Mesenteric fat pad (tissue), 1 donor: Measurements from ENCODE around the gene LGALS3BP. TPM values are rescaled to one million over a fixed set of nuclear protein-coding genes. Genes with fewer than 3 reads are reported as not detected.

Experiments
- DNase-seq: peaks from one replicate; pipeline ENCODE4 v3.0.0-alpha.2; 2020; ENCODE audit warnings: low spot score
- total RNA-seq: library from RNA; stranded (reverse); fragmentation: NEBNext Ultra II Directional; extraction: Animal tissue kit (Norgen Biotek cat#: 25700); gene quantifications from one replicate; pipeline ENCODE4 v1.2.1, GENCODE V29; 2021
- donor health status: DM: yes; HTN: yes; CAD: no.

The LGALS3BP gene
- total RNA-seq, 1 donor from 2014 or later, result 417 TPM

GRCh38 chr17:78986649-78987328 is 7.1 kb upstream of the LGALS3BP start:
- DNase-seq, result no peak

DNA sequence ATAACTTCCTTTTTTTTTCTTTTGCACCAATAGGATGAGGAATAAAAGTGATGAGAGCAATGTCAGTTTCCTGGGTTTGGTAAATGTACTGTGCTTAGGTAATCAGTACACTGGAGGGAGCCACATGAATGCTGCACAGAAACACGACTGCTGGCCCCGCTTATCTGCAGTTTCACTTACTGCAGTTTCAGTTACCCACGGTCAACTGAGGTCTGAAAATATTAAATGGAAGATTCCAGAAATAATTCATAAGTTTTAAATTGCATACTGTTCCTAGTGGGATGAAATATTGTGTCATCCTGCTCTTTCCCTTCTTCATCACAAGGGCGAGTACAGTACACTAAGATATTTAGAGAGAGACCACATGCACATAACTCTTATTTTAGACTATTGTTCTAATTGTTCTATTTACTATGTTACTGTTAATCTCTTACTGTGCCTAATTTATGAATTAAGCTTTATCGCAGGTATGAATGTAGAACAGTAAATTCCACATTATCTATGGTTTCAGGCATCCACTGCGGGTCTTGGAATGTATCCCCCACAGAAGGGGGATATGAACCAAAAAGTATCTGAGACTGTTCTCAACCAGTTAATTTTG is 6.4 kb upstream of the LGALS3BP start:
- no peak for DNase-seq

DNA sequence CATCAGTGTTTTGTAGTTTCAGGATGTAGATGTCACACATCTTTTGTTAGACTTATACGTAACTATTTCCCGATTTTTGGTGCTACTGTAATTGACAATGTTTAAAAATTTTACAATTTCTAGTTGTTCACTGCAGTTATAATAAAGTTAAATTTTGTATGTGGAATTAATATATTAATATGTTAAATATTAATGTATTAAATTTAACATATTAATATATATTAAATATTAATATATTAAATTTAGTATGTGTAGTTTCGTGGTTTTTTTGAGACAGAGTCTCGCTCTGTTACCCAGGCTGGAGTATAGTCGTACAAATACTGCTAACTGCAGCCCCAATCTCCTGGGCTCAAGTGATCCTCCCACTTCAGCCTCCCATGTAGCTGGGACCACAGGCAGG is 5.7 kb upstream of the LGALS3BP start:
- no peak for DNase-seq

DNA sequence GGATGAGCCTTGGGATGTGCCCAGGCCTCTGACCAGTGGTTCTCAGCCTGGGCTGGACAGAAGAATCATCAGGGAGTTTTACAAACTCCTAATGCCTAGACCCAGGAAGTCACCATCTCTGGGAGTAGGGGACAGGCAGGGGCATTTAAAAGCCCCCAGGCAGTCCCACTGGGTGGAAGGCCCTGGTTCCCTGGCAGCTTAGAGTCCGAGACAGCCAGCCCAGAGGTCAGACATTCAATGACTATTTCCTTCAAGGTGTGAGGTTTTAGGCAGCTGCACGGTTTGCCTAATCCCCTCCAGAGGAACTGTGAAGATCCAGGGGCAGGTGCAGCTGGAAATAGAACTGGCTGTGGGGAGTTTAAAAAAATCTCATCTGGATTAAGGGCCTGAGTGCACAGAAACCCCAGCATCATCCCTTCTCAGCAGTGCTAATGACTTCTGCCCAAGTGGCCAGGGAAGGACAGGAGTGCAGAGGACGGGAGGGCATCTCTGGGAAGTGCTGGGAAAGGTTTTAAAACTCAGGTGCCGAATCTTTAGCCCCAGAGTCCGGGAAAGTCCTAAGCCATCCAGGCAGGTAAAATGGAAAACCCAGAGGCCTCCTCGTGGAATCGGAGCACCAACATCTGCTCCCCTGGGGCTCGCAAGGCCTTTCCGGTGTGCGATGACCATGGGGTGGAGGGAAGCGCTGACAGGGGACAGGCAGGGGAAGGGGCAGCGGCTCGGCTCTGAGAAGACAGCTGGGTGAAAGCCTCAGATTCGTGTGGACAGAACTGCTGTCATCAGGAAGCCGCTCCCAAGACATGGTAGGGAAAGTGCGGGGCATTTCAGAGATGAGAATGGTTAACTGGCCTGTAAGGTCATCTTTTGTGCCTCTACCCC is 1.5 kb upstream of the LGALS3BP start:
- no peak for DNase-seq

GRCh38 chr17:78980624-78980972 is 875 bp upstream of the LGALS3BP start:
- DNase-seq, result no peak

DNA sequence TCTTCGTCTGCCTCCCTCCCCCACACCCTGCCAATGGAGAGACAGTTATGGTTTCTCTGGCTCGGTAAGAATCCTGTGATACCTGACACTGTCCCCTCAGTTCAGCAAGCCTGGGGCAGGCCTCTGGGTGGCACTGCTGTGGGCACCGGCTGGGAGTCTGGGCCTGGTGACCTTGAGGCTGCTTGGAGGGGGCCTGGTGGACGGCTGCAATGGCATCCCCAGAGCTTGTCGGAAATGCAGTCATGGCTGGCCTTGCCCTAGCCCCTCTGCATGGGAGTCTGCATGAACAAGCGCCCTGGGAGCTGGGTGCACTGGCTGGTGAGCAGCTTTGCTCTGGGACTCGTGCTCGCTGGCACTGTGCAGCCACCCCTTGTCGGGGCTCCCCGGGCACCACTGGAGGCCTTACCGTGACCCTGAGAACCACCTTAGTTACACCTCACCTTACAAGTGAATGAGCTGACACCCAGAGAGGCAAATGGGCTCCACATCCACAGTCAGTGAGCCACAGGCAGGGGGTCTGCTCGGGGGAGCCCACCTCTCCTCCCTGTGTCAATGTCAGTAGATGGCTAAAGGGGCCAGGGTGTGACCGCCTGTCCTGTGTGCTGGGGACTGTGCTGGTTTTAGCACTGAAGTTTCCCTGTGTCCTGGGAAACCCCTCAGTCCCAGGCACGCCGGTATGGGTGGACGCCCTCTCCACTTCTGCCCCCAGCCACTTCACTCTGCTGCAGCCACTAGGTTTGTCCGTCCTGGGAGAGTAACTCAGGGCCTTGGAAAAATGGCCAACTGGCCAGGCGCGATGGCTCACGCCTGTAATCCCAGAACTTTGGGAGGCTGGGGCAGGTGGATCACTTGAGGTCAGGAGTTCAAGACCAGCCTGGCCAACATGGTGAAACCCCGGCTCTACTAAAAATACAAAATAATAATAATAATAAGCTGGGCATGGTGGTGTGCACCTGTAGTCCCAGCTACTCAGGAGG is 1.4 kb downstream of the LGALS3BP start:
- DNase-seq, result no peak

GRCh38 chr17:78977681-78977943 is 2.1 kb downstream of the LGALS3BP start:
- DNase-seq, result no peak

DNA sequence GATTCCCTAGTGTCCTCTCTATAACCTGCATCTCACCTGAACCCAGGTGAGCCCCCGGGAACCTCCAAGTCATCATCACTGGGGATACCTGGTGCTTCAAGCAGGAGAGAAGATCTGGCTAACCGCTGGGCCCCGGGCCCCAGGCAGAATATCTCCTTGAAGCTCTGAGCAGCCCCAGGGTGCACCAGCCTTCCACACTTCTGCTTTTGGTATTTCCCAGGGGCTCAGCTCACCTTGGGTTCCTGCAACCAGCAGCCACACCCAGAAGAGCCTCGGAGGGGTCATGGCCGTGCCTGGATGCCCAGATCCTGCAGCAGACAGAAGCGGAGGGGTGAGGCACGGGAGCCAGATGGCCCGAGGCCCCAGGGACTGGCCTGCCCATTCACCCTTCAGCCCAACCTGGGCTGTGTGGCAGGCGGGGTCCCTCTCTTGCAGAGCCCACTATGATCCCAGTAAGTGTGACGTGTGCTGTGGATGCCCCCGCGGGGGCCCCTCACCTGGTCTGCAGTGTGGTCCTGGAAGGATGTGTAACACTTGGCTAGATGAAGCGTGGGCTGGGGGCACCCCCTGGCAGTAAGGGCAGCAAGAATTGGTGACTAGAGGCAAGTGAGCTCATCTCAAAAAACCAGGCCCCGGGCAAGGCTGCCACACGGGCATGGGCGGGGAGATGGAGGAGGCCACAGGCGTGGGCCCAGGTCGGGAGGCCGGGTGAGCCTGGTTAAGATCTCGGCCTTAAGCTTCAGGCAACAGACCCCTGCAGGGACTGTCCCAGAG is 2.6 kb downstream of the LGALS3BP start:
- DNase-seq, result no peak

- no peak for DNase-seq
These were observed 4.8 kb downstream of the LGALS3BP start for GRCh38 chr17:78974635-78975591.

DNA sequence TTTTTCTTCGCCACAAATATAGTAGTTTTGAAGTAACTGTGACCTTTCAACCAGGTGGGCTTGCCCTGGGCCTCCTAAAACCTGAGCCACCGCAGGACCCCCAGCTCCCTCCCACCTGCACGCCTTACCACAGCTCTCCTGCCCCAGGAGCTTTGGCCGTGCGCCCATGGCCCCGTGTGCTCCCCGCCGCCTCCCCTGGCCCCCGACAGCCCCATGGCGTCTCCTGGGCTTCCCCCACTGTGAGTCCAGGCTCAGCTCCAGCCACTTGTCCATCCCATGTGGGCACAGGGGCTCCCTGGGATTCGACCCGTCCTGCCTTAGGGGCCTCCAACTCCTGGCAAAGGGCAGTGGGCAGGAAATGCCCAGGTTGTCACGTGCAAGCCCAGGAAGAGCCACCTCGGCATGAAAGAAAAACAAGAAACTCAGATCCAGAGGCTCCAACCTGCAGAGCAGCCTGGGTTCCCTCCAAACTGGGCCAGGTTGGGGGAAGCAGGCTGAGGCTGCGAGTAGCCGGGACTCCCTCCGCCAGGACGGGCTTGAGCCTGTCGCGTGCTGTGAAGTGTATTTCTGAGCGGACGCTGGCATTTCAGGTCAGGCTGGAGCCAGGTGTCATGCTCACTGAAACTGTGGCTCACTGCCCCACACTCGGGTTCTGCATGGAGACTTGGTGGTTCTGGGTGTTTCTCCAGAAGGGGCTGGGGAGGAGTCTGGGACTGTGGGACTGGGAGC is 5.8 kb downstream of the LGALS3BP start:
- no peak for DNase-seq

- no peak for DNase-seq
These were observed 6.5 kb downstream of the LGALS3BP start for GRCh38 chr17:78973196-78973595.

- no peak for DNase-seq
These were observed 7.1 kb downstream of the LGALS3BP start for GRCh38 chr17:78972507-78973105.

- no peak for DNase-seq
These were observed 7.8 kb downstream of the LGALS3BP start for GRCh38 chr17:78971756-78972506.

DNA sequence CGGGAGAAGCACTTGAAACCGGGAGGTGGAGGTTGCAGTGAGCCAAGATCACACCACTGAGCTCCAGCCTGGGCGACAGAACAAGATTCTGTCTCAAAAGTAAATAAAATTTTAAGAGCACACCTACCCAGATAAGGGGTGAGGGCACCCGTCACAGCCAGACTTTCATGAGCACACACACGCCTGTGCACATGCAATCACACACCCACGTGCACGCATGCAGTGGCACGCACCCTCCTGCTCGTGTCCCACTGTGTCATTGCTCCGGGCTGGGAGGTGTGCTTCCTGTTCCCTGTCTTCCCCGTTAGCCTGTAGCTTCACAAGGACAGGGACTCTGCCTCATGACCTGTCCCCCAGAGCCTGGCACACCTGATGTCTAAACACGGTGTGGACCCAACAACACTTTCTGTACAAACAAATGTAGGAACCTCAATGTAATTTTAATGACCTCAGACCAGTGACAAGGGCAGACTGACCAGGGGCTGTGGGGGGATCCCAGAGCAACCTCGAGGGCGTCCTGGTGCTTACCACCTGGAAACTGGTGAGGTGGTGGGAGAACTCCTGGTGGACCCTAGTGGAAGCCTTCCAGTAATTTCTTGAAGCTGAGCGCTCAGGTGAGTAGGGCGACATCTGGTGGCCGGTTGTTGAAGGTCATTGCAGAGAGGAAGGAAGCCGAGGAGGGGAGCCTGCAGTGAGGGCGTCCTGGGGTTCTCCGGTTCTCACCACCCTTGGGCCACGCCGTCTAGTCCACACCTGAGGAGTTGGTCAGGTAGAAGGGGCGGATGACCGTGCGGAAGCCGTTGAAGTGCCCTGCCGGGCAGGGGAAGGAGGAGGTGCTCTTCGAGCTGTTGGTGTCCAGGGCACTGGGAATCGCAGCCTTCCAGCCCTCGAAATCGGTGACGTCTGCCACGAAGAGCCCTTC is 8.6 kb downstream of the LGALS3BP start:
- no peak for DNase-seq

DNA sequence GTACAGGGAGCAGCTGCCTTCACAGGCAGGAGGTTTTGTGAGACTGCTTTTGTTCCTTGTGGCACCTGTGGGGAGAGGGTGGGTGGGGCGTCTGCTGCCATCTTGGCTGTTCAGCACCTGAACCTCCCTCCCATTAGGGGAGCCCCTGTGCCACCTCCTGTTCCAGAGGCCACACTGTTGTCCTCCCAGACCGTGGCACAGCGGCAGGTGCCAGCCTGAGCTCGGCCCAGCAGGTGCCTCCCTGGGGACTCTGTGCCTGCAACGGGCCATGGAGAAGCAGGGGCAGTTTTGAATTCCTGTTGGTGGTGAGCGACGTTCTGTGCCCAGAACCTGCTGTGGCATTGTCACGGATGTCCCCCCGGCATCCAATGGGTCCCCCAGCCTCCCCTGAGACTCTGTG is 9.9 kb downstream of the LGALS3BP start:
- no peak for DNase-seq

DNA sequence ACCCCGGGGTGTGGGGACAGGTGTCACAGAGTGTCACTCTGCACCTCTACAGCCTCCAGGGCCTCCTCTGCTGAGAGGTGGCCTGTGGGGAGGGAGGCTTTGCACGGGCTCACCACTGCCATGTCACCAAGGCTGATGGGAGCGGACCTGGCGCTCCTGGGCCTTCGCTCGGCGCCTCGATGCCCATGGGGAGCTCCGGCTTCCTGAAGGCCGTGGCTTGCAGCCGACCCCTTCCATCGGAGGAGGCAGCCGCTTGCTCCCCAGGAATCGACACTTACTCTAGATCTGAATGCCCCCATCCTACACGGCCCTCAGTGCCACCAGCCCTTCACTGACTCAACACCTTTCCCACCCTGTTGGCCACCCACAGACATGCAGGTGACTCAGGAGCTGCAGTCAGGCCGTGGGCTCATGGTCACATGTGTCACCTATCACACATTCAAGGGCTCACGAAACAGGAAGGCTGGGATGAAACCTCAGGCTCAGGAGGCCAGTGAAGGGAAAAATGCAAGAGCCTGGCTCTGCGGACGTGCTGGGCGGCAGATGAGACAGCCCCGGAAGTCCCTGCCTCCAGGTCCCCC is 11.9 kb downstream of the LGALS3BP start:
- no peak for DNase-seq
